GM23248 (cell line): ENCODE data around the gene SLC45A1.

Experiments used
- EZH2 ChIP-seq: fragments of 200-600 bp; sonication (generic); IDR thresholded peaks from 2 replicates; pipeline ENCODE4 v1.6.1; 2018; ENCODE audit warnings: antibody characterized with exemption, mild to moderate bottlenecking; ENCODE audit not compliant: insufficient read depth, poor library complexity, severe bottlenecking
- EZH2phosphoT487 ChIP-seq: fragments of 200-600 bp; sonication (generic); IDR thresholded peaks from 2 replicates; pipeline ENCODE4 v1.6.1; 2018; ENCODE audit warnings: antibody characterized with exemption, moderate library complexity, mild to moderate bottlenecking, low read depth; ENCODE audit not compliant: insufficient read depth

DNA sequence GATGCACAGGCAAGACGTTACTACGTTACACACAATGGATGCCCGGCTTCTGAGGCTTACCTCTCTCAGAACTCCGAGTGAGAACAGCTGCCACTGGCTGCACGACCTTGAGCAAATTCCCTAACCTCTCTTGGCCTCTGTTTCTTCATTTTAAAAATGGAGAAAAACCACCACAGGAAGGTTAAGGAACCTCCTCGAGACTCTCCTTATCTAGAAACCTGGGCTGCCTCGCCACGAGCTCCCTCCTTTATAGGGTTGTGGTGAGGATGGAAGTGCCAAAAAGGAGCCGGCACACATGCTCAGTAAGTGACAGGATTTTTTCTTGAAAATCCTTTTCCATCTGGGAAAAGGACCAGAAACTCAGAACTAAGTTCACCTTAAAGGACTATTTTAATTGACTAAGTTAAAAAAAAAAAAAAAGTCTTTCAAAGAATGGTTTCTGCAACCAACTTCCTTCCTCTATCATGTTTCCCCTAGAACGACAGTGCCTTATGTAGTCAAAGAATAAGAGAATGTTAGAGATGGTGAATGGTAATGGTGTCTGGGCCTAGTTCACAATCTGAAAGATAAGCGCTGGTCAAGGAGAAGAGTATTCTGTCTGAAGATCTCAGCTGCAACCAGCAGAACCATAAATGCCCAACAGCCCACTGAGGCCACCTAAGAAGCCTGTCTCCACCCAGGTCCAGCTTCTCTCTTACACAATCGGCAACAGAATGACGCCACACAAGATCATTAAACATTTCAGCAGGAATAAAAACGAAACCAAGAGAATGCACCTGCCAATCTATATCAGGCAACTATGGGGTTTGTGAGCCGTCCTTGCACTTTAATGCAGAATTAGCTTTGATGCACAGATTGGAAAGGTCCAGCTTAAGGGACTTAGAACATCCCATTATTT lies 64.9 kb downstream of the SLC45A1 start:
- TF ChIP-seq EZH2 (no peak), EZH2phosphoT487 (no peak)
